H1 (cell line): ENCODE measurements around the gene KCMF1. TPM values are rescaled to one million over a fixed set of nuclear protein-coding genes. Genes with fewer than 3 reads are reported as not detected.

Experiments used
- CTCF ChIA-PET: fragments of 300-600 bp; sonication (Branson Sonifier 250); formaldehyde crosslinking; loops from one replicate; lab custom pipeline; 2021; ENCODE audit not compliant: partially characterized antibody; lab: Charles Lee
- POLR2A ChIA-PET: fragments of 300-600 bp; sonication (Branson Sonifier 250); formaldehyde crosslinking; loops from one replicate; lab custom pipeline; 2021; ENCODE audit warnings: inconsistent platforms; ENCODE audit not compliant: partially characterized antibody; lab: Charles Lee
- DNase-seq, 2 experiments: peaks; one replicate each; pipeline versions ENCODE4 v3.0.0 to v3.0.0-alpha.2; 2010 to 2022; ENCODE audit warnings: low spot score in 2 of 2, low read depth in 1 of 2, mixed read lengths in 1 of 2
- FAIRE-seq: peaks from 2 replicates; lab custom pipeline; 2011; peaks lifted over from hg19 to GRCh38; lab: Jason Lieb, UNC
- H2AFZ ChIP-seq: 2 replicates; pipeline ENCODE4 v1.8.1; 2012; ENCODE audit warnings: low read length, inconsistent platforms
- H2AK5ac ChIP-seq: 2 replicates; pipeline ENCODE4 v1.6.1; 2013; ENCODE audit warnings: low read depth, low read length
- H2BK120ac ChIP-seq: replicated peaks from 2 replicates; pipeline ENCODE3; 2013; ENCODE audit warnings: low read depth, low read length, inconsistent platforms
- H2BK12ac ChIP-seq: 2 replicates; pipeline ENCODE4 v1.6.1; 2013; ENCODE audit warnings: low read depth, low read length
- H2BK15ac ChIP-seq: 2 replicates; pipeline ENCODE4 v1.6.1; 2013; ENCODE audit warnings: low read length
- H2BK20ac ChIP-seq: 2 replicates; pipeline ENCODE4 v1.6.1; 2013; ENCODE audit warnings: low read length
- H2BK5ac ChIP-seq: 2 replicates; pipeline ENCODE4 v1.6.1; 2013; ENCODE audit warnings: low read depth, low read length
- H3K14ac ChIP-seq: 2 replicates; pipeline ENCODE4 v1.6.1; 2013; ENCODE audit warnings: inconsistent platforms; ENCODE audit not compliant: insufficient read length
- H3K18ac ChIP-seq: 2 replicates; pipeline ENCODE4 v1.6.1; 2013; ENCODE audit warnings: low read length; ENCODE audit errors: extremely low read depth
- H3K23ac ChIP-seq: 2 replicates; pipeline ENCODE4 v1.6.1; 2013; ENCODE audit warnings: inconsistent platforms; ENCODE audit not compliant: insufficient read length
- H3K23me2 ChIP-seq: 2 replicates; pipeline ENCODE4 v1.6.1; 2013; ENCODE audit warnings: low read depth, low read length
- H3K27ac ChIP-seq: 2 replicates; pipeline ENCODE4 v1.6.1; 2011; ENCODE audit warnings: low read depth, low read length, inconsistent platforms
- H3K27me3 ChIP-seq, 4 experiments: replicated peaks in 1 of 4; 1 replicate in 1 of 4; 2 replicates in 3 of 4; pipeline versions ENCODE4 v1.6.1 to v1.8.1; 2011 to 2013; ENCODE audit warnings: low read length in 3 of 4, mild to moderate bottlenecking in 3 of 4, inconsistent platforms in 2 of 4, mixed read lengths in 2 of 4, moderate library complexity in 1 of 4; ENCODE audit not compliant: control insufficient read depth in 3 of 4, insufficient read depth in 3 of 4; ENCODE audit errors: extremely low read depth in 1 of 4
- H3K36me3 ChIP-seq, 4 experiments: 2 replicates each; pipeline versions ENCODE4 v1.6.1 to v1.8.1; 2011 to 2013; ENCODE audit warnings: mild to moderate bottlenecking in 4 of 4, low read length in 3 of 4, moderate library complexity in 2 of 4, control low read depth in 1 of 4, inconsistent platforms in 1 of 4; ENCODE audit not compliant: insufficient read depth in 4 of 4, control insufficient read depth in 2 of 4
- H3K4ac ChIP-seq: replicated peaks from 2 replicates; pipeline ENCODE3; 2013; ENCODE audit warnings: low read length, low read depth, mixed read lengths, inconsistent platforms; ENCODE audit not compliant: insufficient read length
- H3K4me1 ChIP-seq, 4 experiments: replicated peaks in 1 of 4; 1 replicate in 1 of 4; 2 replicates in 3 of 4; pipeline versions ENCODE4 v1.6.1 to v1.8.1; 2011 to 2013; ENCODE audit warnings: low read length in 3 of 4, inconsistent platforms in 2 of 4, mixed read lengths in 1 of 4; ENCODE audit not compliant: insufficient read depth in 4 of 4, control insufficient read depth in 3 of 4
- H3K4me2 ChIP-seq, 2 experiments: 2 replicates each; pipeline versions ENCODE4 v1.6.1 to v1.8.1; 2011 to 2013; ENCODE audit warnings: low read depth in 2 of 2, low read length in 2 of 2, control low read depth in 1 of 2, inconsistent platforms in 1 of 2, mild to moderate bottlenecking in 1 of 2; ENCODE audit not compliant: insufficient read depth in 1 of 2
- H3K4me3 ChIP-seq, 4 experiments: fragments of 200-600, 300-600 bp in 1 of 4; sonication (generic), shearing (Covaris generic), sonication (Bioruptor Twin) in 1 of 4; 2 replicates each; pipeline versions ENCODE4 v1.5.1 to v1.8.1; 2011 to 2016; ENCODE audit warnings: low read length in 4 of 4, low read depth in 3 of 4, control low read depth in 2 of 4, inconsistent platforms in 2 of 4, mild to moderate bottlenecking in 2 of 4, mixed read lengths in 1 of 4, moderate library complexity in 1 of 4; ENCODE audit not compliant: insufficient read depth in 2 of 4; ENCODE audit errors: extremely low read depth in 1 of 4
- H3K56ac ChIP-seq: replicated peaks from 2 replicates; pipeline ENCODE3; 2013; ENCODE audit warnings: low read depth, mild to moderate bottlenecking, mixed read lengths, low read length, inconsistent platforms; ENCODE audit not compliant: insufficient read length
- H3K79me1 ChIP-seq: 2 replicates; pipeline ENCODE4 v1.6.1; 2013; ENCODE audit warnings: low read depth, low read length, control low read depth
- H3K79me2 ChIP-seq, 2 experiments: 2 replicates each; pipeline versions ENCODE4 v1.6.1 to v1.8.1; 2012 to 2013; ENCODE audit warnings: low read length in 2 of 2, mild to moderate bottlenecking in 2 of 2, inconsistent platforms in 1 of 2; ENCODE audit not compliant: insufficient read depth in 2 of 2, control insufficient read depth in 1 of 2
- H3K9ac ChIP-seq, 4 experiments: replicated peaks in 1 of 4; 1 replicate in 1 of 4; 2 replicates in 3 of 4; pipeline versions ENCODE4 v1.6.1 to v1.8.1; 2011 to 2013; ENCODE audit warnings: low read depth in 3 of 4, low read length in 3 of 4, control low read depth in 2 of 4, mild to moderate bottlenecking in 2 of 4, moderate library complexity in 2 of 4, inconsistent platforms in 1 of 4; ENCODE audit errors: extremely low read depth in 1 of 4
- H3K9me3 ChIP-seq, 2 experiments: 2 replicates each; pipeline versions ENCODE4 v1.6.1 to v1.8.1; 2012 to 2013; ENCODE audit warnings: mild to moderate bottlenecking in 2 of 2, moderate library complexity in 2 of 2, control low read depth in 1 of 2, inconsistent platforms in 1 of 2, low read depth in 1 of 2, low read length in 1 of 2, mixed read lengths in 1 of 2; ENCODE audit not compliant: insufficient read depth in 2 of 2
- H4K20me1 ChIP-seq, 2 experiments: replicated peaks in 1 of 2; 2 replicates each; pipeline versions ENCODE3 to v1.8.1; 2011 to 2013; ENCODE audit warnings: inconsistent platforms in 2 of 2, low read length in 2 of 2, mild to moderate bottlenecking in 1 of 2; ENCODE audit not compliant: insufficient read depth in 2 of 2, control insufficient read depth in 1 of 2
- H4K5ac ChIP-seq: 2 replicates; pipeline ENCODE4 v1.6.1; 2013; ENCODE audit warnings: low read length, low read depth, mixed read lengths, inconsistent platforms; ENCODE audit not compliant: insufficient read length
- H4K8ac ChIP-seq: 2 replicates; pipeline ENCODE4 v1.8.0; 2013; ENCODE audit warnings: mild to moderate bottlenecking, moderate library complexity, low read length, inconsistent platforms; ENCODE audit not compliant: insufficient read depth; ENCODE audit errors: extremely low read depth
- H4K91ac ChIP-seq: replicated peaks from 2 replicates; pipeline ENCODE3; 2013; ENCODE audit warnings: low read length, mixed read lengths, inconsistent platforms; ENCODE audit not compliant: insufficient read length
- CBX5 ChIP-seq: fragments of 300-800, 300-1000 bp; sonication (generic); IDR thresholded peaks from 2 replicates; pipeline ENCODE4 v1.7.1; 2016; ENCODE audit warnings: antibody characterized with exemption, low read length, low read depth
- CTCF ChIP-seq, 3 experiments: IDR thresholded peaks; 1 replicate in 2 of 3; 2 replicates in 1 of 3; pipeline versions ENCODE4 v1.5.1 to v1.6.1; 2011; ENCODE audit warnings: low read length in 3 of 3, mild to moderate bottlenecking in 3 of 3, inconsistent platforms in 2 of 3, low read depth in 1 of 3, moderate library complexity in 1 of 3; ENCODE audit not compliant: insufficient read depth in 1 of 3; ENCODE audit errors: control extremely low read depth in 1 of 3
- EP300 ChIP-seq, 2 experiments: IDR thresholded peaks; 1 replicate in 1 of 2; 2 replicates in 1 of 2; pipeline ENCODE4 v1.6.1; 2011 to 2012; ENCODE audit warnings: low read depth in 2 of 2, low read length in 2 of 2, mild to moderate bottlenecking in 2 of 2, borderline replicate concordance in 1 of 2, inconsistent platforms in 1 of 2, moderate library complexity in 1 of 2
- FOSL1 ChIP-seq: IDR thresholded peaks from 2 replicates; pipeline ENCODE4 v1.6.1; 2011; ENCODE audit warnings: mild to moderate bottlenecking, low read depth, low read length, moderate library complexity; ENCODE audit not compliant: insufficient read depth
- MAFK ChIP-seq: IDR thresholded peaks from 2 replicates; pipeline ENCODE4 v1.6.1; 2012; ENCODE audit warnings: low read depth, mild to moderate bottlenecking, improper control_type of control experiment, low read length
- MAX ChIP-seq: IDR thresholded peaks from 2 replicates; pipeline ENCODE4 v1.6.1; 2012; ENCODE audit warnings: inconsistent platforms
- RAD21 ChIP-seq, 2 experiments: IDR thresholded peaks in 1 of 2; conservative IDR thresholded peaks in 1 of 2; 2 replicates each; pipeline ENCODE4 v1.6.1; 2011; ENCODE audit warnings: low read depth in 2 of 2, low read length in 2 of 2, improper control_type of control experiment in 1 of 2, inconsistent platforms in 1 of 2, mild to moderate bottlenecking in 1 of 2, moderate library complexity in 1 of 2
- SIRT6 ChIP-seq: IDR thresholded peaks from one replicate; pipeline ENCODE4 v1.7.1; 2012; ENCODE audit warnings: low read length, inconsistent platforms
- SIX5 ChIP-seq: IDR thresholded peaks from 2 replicates; pipeline ENCODE4 v1.6.1; 2011; ENCODE audit warnings: mild to moderate bottlenecking, low read depth, low read length
- SP1 ChIP-seq: IDR thresholded peaks from 2 replicates; pipeline ENCODE4 v1.6.1; 2011; ENCODE audit warnings: low read depth, low read length
- ZNF274 ChIP-seq: IDR thresholded peaks from 2 replicates; pipeline ENCODE4 v1.7.0; 2012; ENCODE audit warnings: low read length, borderline replicate concordance; ENCODE audit errors: extremely low read depth
- WGBS, 2 experiments: shearing (Covaris generic) in 1 of 2; methylation state at CpG; one replicate each; pipeline versions ENCODE4 v1.1.6 to v1.1.7; 2013 to 2015; ENCODE audit warnings: low lambda C conversion rate in 2 of 2, mixed read lengths in 2 of 2, inconsistent platforms in 1 of 2, low coverage in 1 of 2, missing lambda C conversion rate in 1 of 2; ENCODE audit not compliant: insufficient replicate concordance in 2 of 2, insufficient coverage in 1 of 2, insufficient read length in 1 of 2; ENCODE audit errors: extremely low coverage in 1 of 2, missing lambda C conversion rate in 1 of 2; 5-methylcytosine and 5-hydroxymethylcytosine counted together
- polyA plus RNA-seq, 7 experiments: library from polyadenylated mRNA; depleted of rRNA in 3 of 7; stranded (reverse) in 5 of 7; unstranded in 2 of 7; fragments of >200 nt in 5 of 7; fragments of 200-250 nt in 2 of 7; gene quantifications; 1 replicate in 5 of 7; 2 replicates in 1 of 7; 4 replicates in 1 of 7; pipeline versions ENCODE4 v1.2.1 to v1.2.3, GENCODE V29; 2011 to 2013; ENCODE audit warnings: missing spikeins in 2 of 7, mixed read lengths in 2 of 7
- total RNA-seq: library from RNA; stranded (reverse); fragmentation: NEBNext Ultra II Directional; extraction: Animal tissue kit (Norgen Biotek cat#: 25700); gene quantifications from 2 replicates; pipeline ENCODE4 v1.2.1, GENCODE V29; 2021

The KCMF1 gene
- total and polyA plus RNA-seq, 2 of the 8 experiments (the other 6 are each of a cell fraction or from before 2014, with no cell fraction given) = 86.9 to 149 TPM

DNA sequence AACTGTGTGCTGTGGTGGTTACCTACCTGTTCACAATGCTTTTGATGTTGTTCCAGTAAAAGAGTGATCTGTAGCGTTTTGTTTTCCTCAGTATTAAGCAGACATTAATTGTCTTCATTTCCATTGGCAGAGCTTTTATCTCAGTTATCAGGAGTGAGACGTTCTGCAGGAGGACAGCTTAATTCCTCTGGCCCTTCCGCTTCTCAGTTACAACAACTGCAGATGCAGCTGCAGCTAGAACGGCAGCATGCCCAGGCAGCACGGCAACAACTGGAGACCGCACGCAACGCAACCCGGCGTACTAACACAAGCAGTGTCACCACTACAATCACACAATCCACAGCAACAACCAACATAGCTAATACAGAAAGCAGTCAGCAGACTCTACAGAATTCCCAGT is 78.3 kb downstream of the KCMF1 start:
- Histone ChIP-seq H2AFZ (no peak overlapping the region), H3K14ac (no peak overlapping the region), H3K79me2 (no peaks in the 10 kb centered on the region), H3K18ac (no peak overlapping the region), H4K20me1 (no peaks in the 10 kb centered on the region), H3K4me1 (no peaks in the 10 kb centered on the region; a peak in 1 of 7 replicates), H3K56ac (no peak overlapping the region), H3K4ac (no peak overlapping the region), H2AK5ac (no peak overlapping the region), H2BK12ac (no peak overlapping the region), H3K4me3 (no peak overlapping the region), H4K8ac (no peak overlapping the region), H2BK15ac (no peak overlapping the region), H3K23ac (no peak overlapping the region), H3K9ac (no peak overlapping the region), H2BK5ac (no peak overlapping the region), H3K9me3 (no peaks in the 10 kb centered on the region), H3K27me3 (no peaks in the 10 kb centered on the region), H4K5ac (no peak overlapping the region), H2BK120ac (no peak overlapping the region), H3K4me2 (no peak overlapping the region), H3K79me1 (peaks cover 3% of the 10 kb centered on the region; the same call in 1 of the 2 replicates), H3K36me3 (peaks cover 6 to 78% (median 39%) of the 10 kb centered on the region in 4 experiments; a peak in 7 of 8 replicates), H2BK20ac (no peak overlapping the region), H3K23me2 (no peaks in the 10 kb centered on the region), H4K91ac (no peak overlapping the region), H3K27ac (no peak overlapping the region)
- DNase-seq (no peak), FAIRE-seq (no peak)
- 96% methylated on average over 10 of the region's 10 CpGs; no CpG with 5 or more reads in 1 of the 2 experiments for WGBS, 2 experiments
- ChIA-PET CTCF (interaction anchor here (0.6 to 1.9 kb wide), 3 partner anchors 14 to 59 kb away, joined by 3 to 9 read pairs (median 4); no protein-coding TSS in a partner anchor), POLR2A (interaction anchor here (1.5 kb wide), 1 partner anchor 9 kb away, joined by 3 read pairs; no protein-coding TSS in a partner anchor)
- TF ChIP-seq SIRT6 (no peak), EP300 (IDR thresholded peaks at IDR 0.05; ENCODE audit: borderline replicate concordance in 1 of 2, low read depth in 2 of 2, low read length in 2 of 2) (no peak), MAX (no peak), CTCF (IDR thresholded peaks at IDR 0.05; ENCODE audit: control extremely low read depth in 1 of 3, insufficient read depth in 1 of 3, low read depth in 1 of 3, low read length in 3 of 3) (no peak), ZNF274 (no peak), MAFK (no peak), SIX5 (no peak), SP1 (no peak), FOSL1 (no peak), RAD21 (IDR thresholded peaks at IDR 0.05 in 1 of 2, conservative IDR thresholded peaks at IDR 0.05 in 1 of 2; ENCODE audit: low read depth in 2 of 2, low read length in 2 of 2) (no peak), CBX5 (no peak)
